Measurements from ENCODE around the gene ARHGEF7. TPM values are rescaled to one million over a fixed set of nuclear protein-coding genes. Genes with fewer than 3 reads are reported as not detected.

Gene ARHGEF7
- total RNA-seq, 1 donor from 2014 or later = 63.7 TPM

- peaks cover 14% of the 10 kb centered on the region for H3K36me3 ChIP-seq
- intact Hi-C loops (cut with DNase I) = no loop called here
Observed at GRCh38 chr13:111225810-111226546, 110.9 kb downstream of the ARHGEF7 start.

DNA sequence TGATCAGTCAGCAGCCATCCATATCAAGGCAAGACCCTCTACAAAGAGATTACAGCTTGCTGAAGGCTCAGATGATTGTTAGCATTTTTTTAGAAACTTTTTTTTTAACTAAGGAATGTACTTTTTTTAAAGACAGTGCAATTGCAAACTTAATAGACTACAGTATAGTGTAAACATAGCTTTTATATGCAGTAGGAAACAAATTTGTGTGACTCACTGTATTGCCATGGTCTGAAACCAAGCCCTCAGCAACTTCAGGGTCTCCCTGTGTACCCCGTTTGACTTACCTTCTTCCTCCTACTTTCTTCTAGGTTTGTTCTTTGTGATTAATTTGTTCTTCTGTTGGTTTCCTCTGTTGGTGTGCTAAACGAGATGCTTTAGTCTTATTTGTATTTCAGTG is 112.3 kb downstream of the ARHGEF7 start:
- DNase-seq (no peak), ATAC-seq (no peak)
- intact Hi-C loops (cut with DNase I) = no loop called here

More at GRCh38 chr13:111225810-111226546, 110.9 kb downstream of the ARHGEF7 start:
- TF ChIP-seq, protein P1, sequence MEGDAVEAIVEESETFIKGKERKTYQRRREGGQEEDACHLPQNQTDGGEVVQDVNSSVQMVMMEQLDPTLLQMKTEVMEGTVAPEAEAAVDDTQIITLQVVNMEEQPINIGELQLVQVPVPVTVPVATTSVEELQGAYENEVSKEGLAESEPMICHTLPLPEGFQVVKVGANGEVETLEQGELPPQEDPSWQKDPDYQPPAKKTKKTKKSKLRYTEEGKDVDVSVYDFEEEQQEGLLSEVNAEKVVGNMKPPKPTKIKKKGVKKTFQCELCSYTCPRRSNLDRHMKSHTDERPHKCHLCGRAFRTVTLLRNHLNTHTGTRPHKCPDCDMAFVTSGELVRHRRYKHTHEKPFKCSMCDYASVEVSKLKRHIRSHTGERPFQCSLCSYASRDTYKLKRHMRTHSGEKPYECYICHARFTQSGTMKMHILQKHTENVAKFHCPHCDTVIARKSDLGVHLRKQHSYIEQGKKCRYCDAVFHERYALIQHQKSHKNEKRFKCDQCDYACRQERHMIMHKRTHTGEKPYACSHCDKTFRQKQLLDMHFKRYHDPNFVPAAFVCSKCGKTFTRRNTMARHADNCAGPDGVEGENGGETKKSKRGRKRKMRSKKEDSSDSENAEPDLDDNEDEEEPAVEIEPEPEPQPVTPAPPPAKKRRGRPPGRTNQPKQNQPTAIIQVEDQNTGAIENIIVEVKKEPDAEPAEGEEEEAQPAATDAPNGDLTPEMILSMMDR (IDR thresholded peaks at IDR 0.05) = no peak
- ATAC-seq (peak in 1 of 2 donors; percentile 63), DNase-seq (no peak)
- H3K27me3 ChIP-seq (ENCODE audit: low read depth) = no peaks in the 10 kb centered on the region
- H3K4me3 ChIP-seq = no peak overlapping the region
- no peak overlapping the region for H3K27ac ChIP-seq
- H3K4me1 ChIP-seq = peaks cover 13% of the 10 kb centered on the region
- no peaks in the 10 kb centered on the region for H3K9me3 ChIP-seq

GRCh38 chr13:111228262-111229144 is 113.4 kb downstream of the ARHGEF7 start:
- no peak overlapping the region for H3K4me3 ChIP-seq
- TF ChIP-seq, protein P1 (IDR thresholded peaks at IDR 0.05) = no peak
- H3K9me3 ChIP-seq = no peaks in the 10 kb centered on the region
- no peaks in the 10 kb centered on the region for H3K27me3 ChIP-seq (ENCODE audit: low read depth)
- H3K4me1 ChIP-seq = peaks cover 9% of the 10 kb centered on the region
- intact Hi-C loops (cut with DNase I) = no loop called here
- ATAC-seq = no peak
- H3K36me3 ChIP-seq = peaks cover 18% of the 10 kb centered on the region
- DNase-seq = no peak
- no peak overlapping the region for H3K27ac ChIP-seq

More for the DNA sequence above, 112.3 kb downstream of the ARHGEF7 start:
- Histone ChIP-seq H3K27ac (no peak overlapping the region), H3K9me3 (no peaks in the 10 kb centered on the region), H3K4me1 (peaks cover 13% of the 10 kb centered on the region), H3K4me3 (no peak overlapping the region), H3K36me3 (peaks cover 14% of the 10 kb centered on the region), H3K27me3 (ENCODE audit: low read depth) (no peaks in the 10 kb centered on the region)
- TF ChIP-seq, protein P1 (IDR thresholded peaks at IDR 0.05) = no peak

- ATAC-seq = no peak
Observed at GRCh38 chr13:111230385-111230930, 115.3 kb downstream of the ARHGEF7 start.

GRCh38 chr13:111232191-111232590 is 117.1 kb downstream of the ARHGEF7 start:
- TF ChIP-seq, protein P1 (IDR thresholded peaks at IDR 0.05) = no peak
- peak in 1 of 2 donors; percentile 30 for ATAC-seq
- intact Hi-C loops (cut with DNase I) = no loop called here

More at GRCh38 chr13:111230385-111230930, 115.3 kb downstream of the ARHGEF7 start:
- TF ChIP-seq, protein P1 (IDR thresholded peaks at IDR 0.05) = no peak
- H3K4me3 ChIP-seq = no peak overlapping the region
- peaks cover 32% of the 10 kb centered on the region for H3K36me3 ChIP-seq
- peaks cover 3% of the 10 kb centered on the region for H3K4me1 ChIP-seq
- intact Hi-C loops (cut with DNase I) = no loop called here
- H3K9me3 ChIP-seq = no peaks in the 10 kb centered on the region
- H3K27ac ChIP-seq = no peak overlapping the region
- no peaks in the 10 kb centered on the region for H3K27me3 ChIP-seq (ENCODE audit: low read depth)
- no peak for DNase-seq

More at GRCh38 chr13:111232191-111232590, 117.1 kb downstream of the ARHGEF7 start:
- Histone ChIP-seq H3K36me3 (peaks cover 36% of the 10 kb centered on the region), H3K4me1 (no peaks in the 10 kb centered on the region), H3K9me3 (no peaks in the 10 kb centered on the region), H3K27ac (no peak overlapping the region), H3K27me3 (ENCODE audit: low read depth) (no peaks in the 10 kb centered on the region), H3K4me3 (no peak overlapping the region)
- DNase-seq = no peak

Data from lower lobe of right lung (tissue), 2 donors.